Stimulated activated CD4-positive, alpha-beta T cell treated with anti-CD3 and anti-CD28 coated beads, TNF-alpha, amount 100 ng/mL, for 1 hour (primary cell): Measurements from ENCODE around the gene P2RX7.
A peak's percentile ranks its signal among the peaks of the same experiment; 100 is the strongest.
"Not testable (repeated sequence)": the region's sequence is repeated elsewhere in the genome, so short reads cannot be mapped to it uniquely, and the experiment has no call there.

Source experiments
- DNase-seq, 3 donors: peaks; one replicate each; pipeline ENCODE4 v3.0.0-alpha.2; 2020; ENCODE audit warnings: low read depth in 3 of 3, low spot score in 1 of 3

Gene P2RX7

DNA sequence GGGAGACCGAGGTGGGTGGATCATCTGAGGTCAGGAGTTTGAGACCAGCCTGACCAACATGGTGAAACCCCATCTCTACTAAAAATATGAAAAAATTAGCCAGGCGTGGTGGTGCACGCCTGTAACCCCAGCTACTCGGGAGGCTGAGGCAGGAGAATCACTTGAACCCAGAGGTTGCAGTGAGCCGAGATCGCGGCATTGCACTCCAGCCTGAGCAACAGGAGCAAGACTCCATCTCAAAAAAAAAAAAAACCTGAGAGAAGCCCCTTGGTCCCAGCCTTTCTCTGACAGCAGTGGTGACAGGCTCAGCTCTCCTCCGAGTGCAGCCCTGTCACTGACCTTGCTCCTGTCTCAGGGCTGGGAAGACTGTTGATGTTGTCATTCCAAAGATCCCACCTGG lies 94.2 kb downstream of the P2RX7 start:
- not testable (repeated sequence) for DNase-seq

DNA sequence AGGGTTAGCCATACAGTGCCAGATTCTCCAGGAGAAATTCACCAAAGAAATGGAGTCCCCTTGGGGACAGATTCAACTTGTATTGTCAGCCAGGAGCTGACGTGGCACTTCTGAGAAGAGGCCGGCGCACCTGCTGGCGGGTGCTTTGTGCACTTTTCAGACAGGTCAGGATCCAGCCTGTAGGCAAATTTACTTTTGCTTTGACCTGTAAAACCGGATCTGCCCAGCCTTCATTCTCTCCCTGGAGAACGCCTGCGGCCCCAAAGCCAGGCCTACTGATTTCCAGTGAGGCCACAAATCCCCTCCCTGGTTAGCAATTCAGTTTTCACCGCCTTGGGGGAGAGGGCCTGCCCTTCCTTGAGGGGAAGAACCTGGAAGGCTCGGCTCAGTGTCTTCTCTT lies 94.6 kb downstream of the P2RX7 start:
- no peak for DNase-seq

DNA sequence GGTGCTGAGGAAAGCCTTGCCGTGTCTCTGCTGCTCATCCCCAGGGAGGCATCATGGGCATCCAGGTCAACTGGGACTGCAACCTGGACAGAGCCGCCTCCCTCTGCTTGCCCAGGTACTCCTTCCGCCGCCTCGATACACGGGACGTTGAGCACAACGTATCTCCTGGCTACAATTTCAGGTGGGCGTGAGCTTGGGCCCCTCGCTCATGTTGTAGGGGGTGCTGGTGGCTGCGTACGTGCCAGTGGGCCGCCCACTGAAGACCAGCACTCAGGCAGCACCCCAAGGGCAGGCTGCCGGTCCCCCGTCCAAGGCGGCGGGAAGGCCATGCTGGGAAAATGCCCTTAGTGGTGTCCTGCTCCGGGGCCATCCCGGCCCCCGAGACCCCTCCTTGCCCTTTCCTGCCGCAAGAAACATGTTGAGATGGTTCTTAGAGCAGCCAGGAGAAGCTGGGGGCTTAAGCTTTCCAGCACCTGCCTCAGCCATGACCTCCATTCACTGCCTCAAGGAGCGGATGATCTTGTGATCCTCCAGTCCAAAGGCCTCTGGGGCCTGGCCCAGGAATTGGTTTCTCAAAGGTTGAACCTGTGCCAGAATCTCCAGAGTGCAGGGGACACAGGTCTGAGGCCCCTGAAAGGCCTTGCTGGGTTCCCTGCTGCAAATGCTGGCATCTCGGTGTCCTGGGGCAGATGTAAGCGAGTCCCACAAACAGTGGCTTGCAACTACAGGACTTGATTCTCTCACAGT lies 96.4 kb downstream of the P2RX7 start:
- DNase-seq = no peak

DNA sequence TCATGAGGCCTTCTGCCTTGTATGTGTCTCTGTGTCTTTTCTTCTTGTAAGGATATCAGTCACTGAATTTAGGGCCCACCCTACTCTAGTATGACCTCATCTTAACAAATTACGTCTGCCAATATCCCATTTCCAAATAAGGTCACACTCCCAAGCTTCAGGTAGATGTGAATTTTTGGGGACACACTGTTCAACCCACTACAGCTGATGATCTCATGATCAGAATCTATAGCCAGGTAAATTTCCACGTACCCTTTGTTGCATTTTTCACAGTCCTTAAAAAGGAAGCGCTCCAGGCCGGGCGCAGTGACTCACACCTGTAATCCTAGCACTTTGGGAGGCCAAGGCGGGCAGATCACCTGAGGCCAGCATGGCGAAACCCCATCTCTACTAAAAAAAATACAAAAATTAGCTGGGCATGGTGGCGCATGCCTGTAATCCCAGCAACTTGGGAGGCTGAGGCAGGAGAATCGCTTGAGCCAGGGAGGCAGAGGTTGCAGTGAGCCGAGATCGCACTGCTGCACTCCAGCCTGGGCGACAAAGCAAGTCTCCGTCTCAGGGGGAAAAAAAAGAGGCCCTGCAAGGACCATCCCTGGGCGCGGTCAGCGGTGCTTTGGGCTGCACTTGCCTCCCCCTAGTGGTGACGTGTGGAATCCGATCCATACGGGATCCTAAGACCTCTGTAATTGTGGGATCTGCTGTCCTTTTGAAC lies 97.3 kb downstream of the P2RX7 start:
- peak in 1 of 3 donors; percentile 43 for DNase-seq

DNA sequence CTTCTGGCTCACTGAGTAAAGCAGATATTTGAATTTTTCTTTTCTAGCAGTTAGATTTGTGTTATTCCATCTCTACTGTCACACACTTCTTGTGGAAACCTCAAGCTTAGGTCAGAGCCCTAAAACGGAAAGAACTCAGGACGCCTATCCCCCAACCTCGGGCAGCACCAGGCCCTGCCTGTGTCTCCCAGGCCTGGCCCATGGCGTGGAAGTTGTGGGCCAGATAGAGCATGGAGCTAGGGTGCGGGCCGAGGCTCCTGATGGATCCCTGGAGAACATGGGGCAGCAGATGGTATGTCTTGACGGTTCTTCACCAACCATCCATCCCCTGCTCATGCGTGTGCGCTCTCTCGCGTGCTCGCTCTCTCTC lies 97.8 kb downstream of the P2RX7 start:
- DNase-seq = no peak

DNA sequence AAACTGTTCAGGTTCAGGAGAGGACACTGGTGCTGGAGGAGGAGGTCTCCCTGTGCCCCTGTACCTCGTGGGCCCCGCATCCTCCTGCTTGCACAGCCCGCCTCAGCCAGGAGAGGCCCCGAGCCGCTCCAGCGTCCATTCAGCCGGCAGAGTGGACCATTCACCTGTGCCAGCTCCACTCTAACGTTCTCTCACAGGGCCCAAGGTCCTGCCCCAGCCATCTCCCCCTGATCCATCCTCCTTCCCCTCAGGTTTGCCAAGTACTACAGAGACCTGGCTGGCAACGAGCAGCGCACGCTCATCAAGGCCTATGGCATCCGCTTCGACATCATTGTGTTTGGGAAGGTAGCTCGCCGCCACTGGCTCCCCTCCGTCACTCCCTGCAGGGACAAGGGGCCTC lies 99.5 kb downstream of the P2RX7 start:
- no peak for DNase-seq

DNA sequence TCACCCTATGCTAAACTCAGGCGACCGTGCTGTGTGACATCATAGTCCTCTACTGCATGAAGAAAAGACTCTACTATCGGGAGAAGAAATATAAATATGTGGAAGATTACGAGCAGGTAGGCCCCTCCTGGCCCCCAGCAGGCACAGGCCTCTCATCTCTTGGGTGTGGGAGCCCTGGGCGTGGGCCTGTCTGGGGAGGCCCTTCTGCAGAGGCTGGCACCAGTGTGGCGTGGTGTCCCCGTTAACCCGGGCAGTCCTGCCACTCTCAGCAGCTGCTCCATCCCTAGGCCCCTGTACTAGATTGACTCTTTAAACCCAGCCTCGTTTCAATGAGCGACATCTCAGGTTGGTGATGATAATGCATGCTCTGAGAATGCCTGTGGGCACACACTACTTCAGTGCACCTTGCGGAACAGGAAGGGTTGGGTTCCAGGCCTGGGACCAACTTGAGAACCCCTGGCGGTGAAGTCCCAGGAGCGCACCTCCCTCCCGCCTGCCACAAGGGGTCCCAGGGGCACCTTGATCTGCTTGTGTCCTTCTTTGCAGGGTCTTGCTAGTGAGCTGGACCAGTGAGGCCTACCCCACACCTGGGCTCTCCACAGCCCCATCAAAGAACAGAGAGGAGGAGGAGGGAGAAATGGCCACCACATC lies 100.4 kb downstream of the P2RX7 start:
- DNase-seq = no peak

DNA sequence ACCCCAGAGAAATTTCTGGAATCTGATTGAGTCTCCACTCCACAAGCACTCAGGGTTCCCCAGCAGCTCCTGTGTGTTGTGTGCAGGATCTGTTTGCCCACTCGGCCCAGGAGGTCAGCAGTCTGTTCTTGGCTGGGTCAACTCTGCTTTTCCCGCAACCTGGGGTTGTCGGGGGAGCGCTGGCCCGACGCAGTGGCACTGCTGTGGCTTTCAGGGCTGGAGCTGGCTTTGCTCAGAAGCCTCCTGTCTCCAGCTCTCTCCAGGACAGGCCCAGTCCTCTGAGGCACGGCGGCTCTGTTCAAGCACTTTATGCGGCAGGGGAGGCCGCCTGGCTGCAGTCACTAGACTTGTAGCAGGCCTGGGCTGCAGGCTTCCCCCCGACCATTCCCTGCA lies 100.9 kb downstream of the P2RX7 start:
- no peak for DNase-seq

DNA sequence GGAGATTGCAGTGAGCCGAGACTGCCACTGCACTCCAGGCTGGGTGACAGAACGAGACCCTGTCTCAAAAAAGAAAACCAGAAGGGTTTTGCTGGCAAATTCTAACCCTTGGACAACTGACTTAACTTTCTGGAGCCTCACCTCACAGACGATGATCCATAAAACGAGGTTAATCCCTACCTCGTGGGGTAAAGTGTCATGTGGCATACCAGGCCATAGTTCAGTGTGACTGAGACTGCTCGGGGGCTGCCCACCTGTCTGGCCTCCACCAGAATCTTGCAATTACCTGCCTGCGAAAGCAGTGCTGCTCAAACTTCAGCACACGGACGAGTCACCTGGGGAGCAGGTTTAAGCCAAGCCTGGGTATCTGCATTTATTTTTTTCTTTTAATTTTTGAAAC lies 104.1 kb downstream of the P2RX7 start:
- no peak for DNase-seq

DNA sequence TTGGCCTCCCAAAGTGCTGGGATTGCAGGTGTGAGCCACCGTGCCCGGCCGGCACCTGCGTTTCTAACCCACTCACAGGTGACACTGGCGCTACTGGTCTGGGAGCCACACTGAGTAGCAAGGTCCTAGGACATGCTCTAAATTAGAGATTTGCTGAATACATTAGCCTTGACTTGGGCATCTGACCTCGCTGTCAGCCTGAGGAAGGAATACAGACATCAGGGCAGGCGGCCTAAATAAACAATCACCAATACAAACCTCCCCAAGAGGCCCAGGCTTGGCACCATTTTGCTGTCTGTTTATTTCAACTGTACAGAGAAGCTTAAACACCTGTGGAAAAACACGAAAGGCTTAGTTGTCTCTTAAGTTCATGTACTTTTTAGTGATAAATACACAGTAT lies 104.7 kb downstream of the P2RX7 start:
- no peak for DNase-seq
